ENCODE data around the gene FUOM.

GRCh38 chr10:133335246-133336117 is 22.3 kb downstream of the FUOM start:
- TF ChIP-seq CEBPB (IDR thresholded peaks at IDR 0.05) (no peak), TAF1 (IDR thresholded peaks at IDR 0.05; ENCODE audit: low read depth) (no peak), ZBTB7A (IDR thresholded peaks at IDR 0.05; ENCODE audit: low read depth) (peak; percentile 99), MAX (IDR thresholded peaks at IDR 0.05) (no peak), RAD21 (IDR thresholded peaks at IDR 0.05; ENCODE audit: low read depth) (no peak), CREB1 (IDR thresholded peaks at IDR 0.05; ENCODE audit: low read depth) (no peak; the same call in 1 of the 2 replicates), YY1 (IDR thresholded peaks at IDR 0.05; ENCODE audit: low read depth) (0 out of 2 replicates have a peak, but pooled peaks have one; percentile 5)
- TF ChIP-seq, protein P1, sequence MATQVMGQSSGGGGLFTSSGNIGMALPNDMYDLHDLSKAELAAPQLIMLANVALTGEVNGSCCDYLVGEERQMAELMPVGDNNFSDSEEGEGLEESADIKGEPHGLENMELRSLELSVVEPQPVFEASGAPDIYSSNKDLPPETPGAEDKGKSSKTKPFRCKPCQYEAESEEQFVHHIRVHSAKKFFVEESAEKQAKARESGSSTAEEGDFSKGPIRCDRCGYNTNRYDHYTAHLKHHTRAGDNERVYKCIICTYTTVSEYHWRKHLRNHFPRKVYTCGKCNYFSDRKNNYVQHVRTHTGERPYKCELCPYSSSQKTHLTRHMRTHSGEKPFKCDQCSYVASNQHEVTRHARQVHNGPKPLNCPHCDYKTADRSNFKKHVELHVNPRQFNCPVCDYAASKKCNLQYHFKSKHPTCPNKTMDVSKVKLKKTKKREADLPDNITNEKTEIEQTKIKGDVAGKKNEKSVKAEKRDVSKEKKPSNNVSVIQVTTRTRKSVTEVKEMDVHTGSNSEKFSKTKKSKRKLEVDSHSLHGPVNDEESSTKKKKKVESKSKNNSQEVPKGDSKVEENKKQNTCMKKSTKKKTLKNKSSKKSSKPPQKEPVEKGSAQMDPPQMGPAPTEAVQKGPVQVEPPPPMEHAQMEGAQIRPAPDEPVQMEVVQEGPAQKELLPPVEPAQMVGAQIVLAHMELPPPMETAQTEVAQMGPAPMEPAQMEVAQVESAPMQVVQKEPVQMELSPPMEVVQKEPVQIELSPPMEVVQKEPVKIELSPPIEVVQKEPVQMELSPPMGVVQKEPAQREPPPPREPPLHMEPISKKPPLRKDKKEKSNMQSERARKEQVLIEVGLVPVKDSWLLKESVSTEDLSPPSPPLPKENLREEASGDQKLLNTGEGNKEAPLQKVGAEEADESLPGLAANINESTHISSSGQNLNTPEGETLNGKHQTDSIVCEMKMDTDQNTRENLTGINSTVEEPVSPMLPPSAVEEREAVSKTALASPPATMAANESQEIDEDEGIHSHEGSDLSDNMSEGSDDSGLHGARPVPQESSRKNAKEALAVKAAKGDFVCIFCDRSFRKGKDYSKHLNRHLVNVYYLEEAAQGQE (IDR thresholded peaks at IDR 0.05; ENCODE audit: low read depth) = no peak

All from Ishikawa (cell line).